ENCODE data around the gene PSKH1. TPM values are rescaled to one million over a fixed set of nuclear protein-coding genes. Genes with fewer than 3 reads are reported as not detected.

Gene PSKH1
- total and polyA plus RNA-seq, 2 experiments from 2014 or later = 29.2 to 44.6 TPM

- WGBS (ENCODE audit: low lambda C conversion rate, missing lambda C conversion rate) = 91% methylated on average over 3 of the region's 3 CpGs
- Histone ChIP-seq H2AFZ (no peak overlapping the region), H3K27me3 (no peaks in the 10 kb centered on the region), H3K79me2 (peaks cover 90% of the 10 kb centered on the region), H3K9me2 (replicated peaks; ENCODE audit: insufficient read depth) (no peaks in the 10 kb centered on the region), H3K4me2 (no peak overlapping the region), H4K20me1 (ENCODE audit: insufficient read depth, poor library complexity, severe bottlenecking) (peaks cover 50% of the 10 kb centered on the region), H3K9me3 (ENCODE audit: low read depth) (no peaks in the 10 kb centered on the region), H3K36me3 (replicated peaks; ENCODE audit: insufficient read depth, low read depth) (no peaks in the 10 kb centered on the region), H3K4me1 (ENCODE audit: insufficient read depth) (peaks cover 9% of the 10 kb centered on the region), H3K4me3 (no peak overlapping the region), H3K27ac (no peak overlapping the region)
- TF ChIP-seq CTCF (IDR thresholded peaks at IDR 0.05; ENCODE audit: poor library complexity) (no peak), EZH2phosphoT487 (IDR thresholded peaks at IDR 0.05; ENCODE audit: low read depth, severe bottlenecking, unreplicated experiment) (no peak)
- no peak for DNase-seq (ENCODE audit: low spot score)
Observed at GRCh38 chr16:67897231-67897630, 4.2 kb downstream of the PSKH1 start.

- no peaks in the 10 kb centered on the region for H3K36me3 ChIP-seq (replicated peaks; ENCODE audit: insufficient read depth, low read depth)
- no peaks in the 10 kb centered on the region for H3K9me3 ChIP-seq (ENCODE audit: low read depth)
- 75% methylated on average over 5 of the region's 5 CpGs for WGBS (ENCODE audit: low lambda C conversion rate, missing lambda C conversion rate)
- no peak overlapping the region for H2AFZ ChIP-seq
- TF ChIP-seq EZH2 (IDR thresholded peaks at IDR 0.05; ENCODE audit: borderline replicate concordance) = no peak
- TF ChIP-seq CTCF (IDR thresholded peaks at IDR 0.05; ENCODE audit: poor library complexity) = no peak
- TF ChIP-seq EZH2phosphoT487 (IDR thresholded peaks at IDR 0.05; ENCODE audit: low read depth, severe bottlenecking, unreplicated experiment) = no peak
- peaks cover 95% of the 10 kb centered on the region for H3K79me2 ChIP-seq
- no peaks in the 10 kb centered on the region for H3K9me2 ChIP-seq (replicated peaks; ENCODE audit: insufficient read depth)
- no peaks in the 10 kb centered on the region for H3K4me1 ChIP-seq (ENCODE audit: insufficient read depth)
- H3K27me3 ChIP-seq = no peaks in the 10 kb centered on the region
- H3K4me3 ChIP-seq = no peak overlapping the region
- H3K27ac ChIP-seq = no peak overlapping the region
- no peak for DNase-seq (ENCODE audit: low spot score)
- no peak overlapping the region for H3K4me2 ChIP-seq
- H4K20me1 ChIP-seq (ENCODE audit: insufficient read depth, poor library complexity, severe bottlenecking) = peaks cover 46% of the 10 kb centered on the region
Observed at GRCh38 chr16:67901734-67902133, 8.7 kb downstream of the PSKH1 start.

GRCh38 chr16:67902831-67903230, 9.8 kb downstream of the PSKH1 start:
- no peak overlapping the region for H2AFZ ChIP-seq
- no peak overlapping the region for H3K27ac ChIP-seq
- no peaks in the 10 kb centered on the region for H3K9me3 ChIP-seq (ENCODE audit: low read depth)
- no peak for DNase-seq (ENCODE audit: low spot score)
- peaks cover 38% of the 10 kb centered on the region for H4K20me1 ChIP-seq (ENCODE audit: insufficient read depth, poor library complexity, severe bottlenecking)
- WGBS (ENCODE audit: low lambda C conversion rate, missing lambda C conversion rate) = 96% methylated on average over 4 of the region's 4 CpGs
- peaks cover 84% of the 10 kb centered on the region for H3K79me2 ChIP-seq
- no peaks in the 10 kb centered on the region for H3K27me3 ChIP-seq
- H3K4me2 ChIP-seq = no peak overlapping the region
- no peak overlapping the region for H3K4me3 ChIP-seq
- H3K4me1 ChIP-seq (ENCODE audit: insufficient read depth) = no peaks in the 10 kb centered on the region
- TF ChIP-seq CTCF (IDR thresholded peaks at IDR 0.05; ENCODE audit: poor library complexity) = no peak
- TF ChIP-seq EZH2phosphoT487 (IDR thresholded peaks at IDR 0.05; ENCODE audit: low read depth, severe bottlenecking, unreplicated experiment) = no peak
- no peak for TF ChIP-seq EZH2 (IDR thresholded peaks at IDR 0.05; ENCODE audit: borderline replicate concordance)
- H3K36me3 ChIP-seq (replicated peaks; ENCODE audit: insufficient read depth, low read depth) = no peaks in the 10 kb centered on the region
- H3K9me2 ChIP-seq (replicated peaks; ENCODE audit: insufficient read depth) = no peaks in the 10 kb centered on the region
